Mucosa of gallbladder (tissue), 1 donor: ENCODE measurements around the gene KDM1B. TPM values are rescaled to one million over a fixed set of nuclear protein-coding genes. Genes with fewer than 3 reads are reported as not detected.
"Not testable (repeated sequence)": the region's sequence is repeated elsewhere in the genome, so short reads cannot be mapped to it uniquely, and the experiment has no call there.

Experiments
- DNase-seq: peaks from one replicate; pipeline ENCODE4 v3.0.0-alpha.2; 2020; ENCODE audit warnings: low spot score
- total RNA-seq: library from RNA; stranded (reverse); gene quantifications from one replicate; pipeline ENCODE4 v1.2.1, GENCODE V29; 2021
- donor health status: DM: no; HTN: no; CAD: no.

The KDM1B gene
- 22.6 TPM for total RNA-seq

GRCh38 chr6:18155150-18155863 is at the start of gene KDM1B:
Gene KDM1B, plus strand, starts transcription at chr6:18155422. Its CDS starts 4,474 bp downstream, at chr6:18159896.
- DNase-seq: peak; percentile 98

GRCh38 chr6:18107061-18107460 is 48.2 kb upstream of the KDM1B start:
- DNase-seq: no peak

- no peak for DNase-seq
These were observed 45.1 kb upstream of the KDM1B start for GRCh38 chr6:18110162-18110561.

GRCh38 chr6:18115356-18115755 is 39.9 kb upstream of the KDM1B start:
- no peak for DNase-seq

- DNase-seq: no peak
These were observed 38.1 kb upstream of the KDM1B start for GRCh38 chr6:18117136-18117535.

- no peak for DNase-seq
These were observed 36.9 kb upstream of the KDM1B start for GRCh38 chr6:18118330-18118729.

- no peak for DNase-seq
These were observed 36.0 kb upstream of the KDM1B start for GRCh38 chr6:18119236-18119635.

GRCh38 chr6:18121580-18122127 is 33.6 kb upstream of the KDM1B start:
- no peak for DNase-seq

GRCh38 chr6:18122128-18123093 is 32.8 kb upstream of the KDM1B start, which contains the start of gene NHLRC1:
Gene NHLRC1, minus strand, starts transcription at chr6:18122677. Its CDS starts 71 bp downstream, at chr6:18122606.
- DNase-seq: peak; percentile 90

- no peak for DNase-seq
These were observed 29.1 kb upstream of the KDM1B start for GRCh38 chr6:18126121-18126520.

GRCh38 chr6:18132346-18132745 is 22.9 kb upstream of the KDM1B start:
- DNase-seq: no peak

GRCh38 chr6:18135171-18135570 is 20.1 kb upstream of the KDM1B start:
- no peak for DNase-seq

- no peak for DNase-seq
These were observed 19.0 kb upstream of the KDM1B start for GRCh38 chr6:18136260-18136659.

GRCh38 chr6:18138906-18139305 is 16.3 kb upstream of the KDM1B start:
- DNase-seq: no peak

GRCh38 chr6:18139935-18140621 is 15.1 kb upstream of the KDM1B start:
- DNase-seq: no peak

- DNase-seq: no peak
These were observed 13.2 kb upstream of the KDM1B start for GRCh38 chr6:18141805-18142590.

- no peak for DNase-seq
These were observed 12.7 kb upstream of the KDM1B start for GRCh38 chr6:18142591-18142861.

GRCh38 chr6:18147160-18147559 is 8.1 kb upstream of the KDM1B start:
- no peak for DNase-seq

- DNase-seq: no peak
These were observed 7.6 kb upstream of the KDM1B start for GRCh38 chr6:18147616-18148015.

GRCh38 chr6:18148304-18149025 is 6.8 kb upstream of the KDM1B start:
- DNase-seq: no peak

GRCh38 chr6:18151391-18151790 is 3.8 kb upstream of the KDM1B start:
- not testable (repeated sequence) for DNase-seq
